CD4-positive, alpha-beta T cell treated with Interferon alpha-2 for 1 hour (primary cell): ENCODE results near the gene TCEANC.
"Not testable (repeated sequence)": the region's sequence is repeated elsewhere in the genome, so short reads cannot be mapped to it uniquely, and the experiment has no call there.

ENCODE experiments used
- DNase-seq, 2 donors: peaks; one replicate each; pipeline ENCODE4 v3.0.0-alpha.2; 2020 to 2022

TCEANC gene

DNA sequence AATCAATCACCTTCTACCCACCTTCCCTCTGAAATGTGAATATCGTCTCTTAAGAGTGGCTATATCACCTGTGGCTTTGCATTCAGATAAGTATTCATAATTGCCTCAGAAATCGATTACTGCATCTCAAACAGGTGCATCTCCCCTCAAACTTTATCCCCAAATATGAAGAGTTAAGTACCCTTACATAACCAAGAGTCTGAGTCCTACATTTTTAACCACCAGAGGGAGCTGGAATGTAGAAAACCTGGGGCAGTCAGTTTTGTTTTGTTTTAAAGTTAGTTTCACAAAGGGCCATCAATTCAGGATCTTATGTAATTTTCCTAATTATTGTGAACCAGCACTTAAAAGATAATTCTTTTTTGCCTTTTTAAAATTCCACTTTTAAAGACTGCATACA lies 5.7 kb downstream of the TCEANC start:
- peak; percentile 27 to 77 for DNase-seq

- no peak for DNase-seq
Measured at GRCh38 chrX:13659063-13659462, 6.1 kb downstream of the TCEANC start.

DNA sequence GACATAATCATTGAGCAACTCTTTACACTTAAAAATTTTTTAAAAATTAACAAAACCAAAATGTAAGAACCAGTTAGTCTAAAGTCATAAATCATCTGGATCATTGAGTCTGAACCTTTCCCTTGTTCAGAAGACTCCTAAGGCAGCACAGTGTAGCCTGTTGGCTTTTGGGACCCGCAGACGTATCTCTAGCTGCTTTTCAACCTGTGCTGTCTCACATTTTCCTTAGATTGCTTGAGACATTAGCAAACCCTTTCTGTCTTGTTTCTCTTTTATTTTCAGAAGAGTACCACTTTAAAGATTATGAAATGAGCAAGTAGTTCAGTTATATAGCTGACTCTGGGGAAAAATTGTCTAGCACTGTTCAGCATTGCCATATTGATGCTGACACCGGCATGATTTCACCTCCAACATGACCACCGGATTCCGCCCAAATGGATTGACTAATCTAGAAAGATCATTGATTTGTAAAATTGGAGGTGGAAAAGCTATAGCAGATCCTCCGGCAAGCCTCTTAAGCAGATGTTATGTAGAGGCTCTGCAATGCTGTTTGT lies 8.9 kb downstream of the TCEANC start:
- DNase-seq: no peak

- no peak for DNase-seq
Measured at GRCh38 chrX:13662355-13662791, 9.4 kb downstream of the TCEANC start.

GRCh38 chrX:13664020-13664419 lies 11.1 kb downstream of the TCEANC start:
- DNase-seq: no peak

- DNase-seq: no peak
Measured at GRCh38 chrX:13666836-13667235, 13.9 kb downstream of the TCEANC start.

- no peak for DNase-seq
Measured at GRCh38 chrX:13667919-13668318, 15.0 kb downstream of the TCEANC start.

DNA sequence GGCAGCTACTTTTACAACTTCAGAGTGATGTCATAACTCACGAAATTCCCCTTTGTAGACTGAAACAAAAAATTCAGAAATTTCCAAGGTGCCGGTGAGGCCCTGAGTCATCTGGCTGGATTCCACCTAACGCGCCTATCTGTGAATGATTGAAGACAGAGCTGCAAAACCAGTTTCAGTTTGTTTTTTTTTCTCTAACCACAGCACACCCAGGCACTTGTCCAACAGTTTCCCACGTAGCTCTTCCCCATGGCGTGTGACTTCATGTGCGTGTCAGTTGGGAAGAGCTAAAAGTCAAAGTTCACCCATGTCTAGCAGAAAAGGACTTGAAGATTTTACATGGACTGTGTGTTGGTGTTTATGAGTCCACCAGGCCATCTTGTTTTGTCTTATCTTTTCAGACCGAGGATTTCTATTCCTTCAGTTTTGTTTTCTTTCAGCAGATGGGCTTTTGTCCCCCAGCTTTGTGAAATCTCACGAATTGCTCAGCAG lies 16.4 kb downstream of the TCEANC start:
- DNase-seq: peak; percentile 38 to 73

DNA sequence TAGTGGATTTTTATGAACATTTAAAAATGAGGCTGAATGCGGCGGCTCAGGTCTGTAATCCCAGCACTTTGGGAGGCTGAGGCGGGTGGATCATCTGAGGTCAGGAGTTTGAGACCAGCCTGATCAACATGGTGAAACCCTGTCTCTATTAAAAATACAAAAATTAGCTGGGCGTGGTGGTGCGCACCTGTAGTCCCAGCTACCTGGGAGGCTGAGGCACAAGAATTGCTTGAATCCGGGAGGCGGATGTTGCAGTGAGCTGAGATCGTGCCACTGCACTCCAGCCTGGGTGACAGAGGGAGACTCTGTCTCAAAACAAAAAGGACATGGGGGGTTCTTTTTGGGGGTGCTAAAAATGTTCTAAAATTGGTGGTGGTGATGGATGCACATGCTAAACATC lies 16.8 kb downstream of the TCEANC start:
- DNase-seq: not testable (repeated sequence)

DNA sequence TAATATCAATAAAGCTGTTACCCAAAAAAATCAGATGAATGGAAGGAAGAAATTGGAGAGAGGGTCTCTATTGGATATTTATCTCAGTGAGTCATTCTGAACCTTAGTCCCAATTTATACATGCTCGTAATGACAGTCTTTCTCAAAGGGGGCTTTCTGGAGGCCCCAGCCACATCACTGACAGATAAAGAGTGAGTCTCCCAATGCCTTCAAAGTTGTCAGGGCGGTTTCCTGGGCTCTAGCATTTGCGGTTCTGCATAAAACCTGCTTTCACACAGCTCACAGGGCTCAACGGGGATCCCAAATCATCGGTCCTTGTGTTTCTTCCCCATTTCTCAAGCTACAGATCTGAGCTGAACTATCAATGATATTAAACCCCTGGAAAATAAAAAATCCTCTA lies 17.3 kb downstream of the TCEANC start:
- no peak for DNase-seq

GRCh38 chrX:13673016-13673415 lies 20.1 kb downstream of the TCEANC start:
- no peak for DNase-seq

DNA sequence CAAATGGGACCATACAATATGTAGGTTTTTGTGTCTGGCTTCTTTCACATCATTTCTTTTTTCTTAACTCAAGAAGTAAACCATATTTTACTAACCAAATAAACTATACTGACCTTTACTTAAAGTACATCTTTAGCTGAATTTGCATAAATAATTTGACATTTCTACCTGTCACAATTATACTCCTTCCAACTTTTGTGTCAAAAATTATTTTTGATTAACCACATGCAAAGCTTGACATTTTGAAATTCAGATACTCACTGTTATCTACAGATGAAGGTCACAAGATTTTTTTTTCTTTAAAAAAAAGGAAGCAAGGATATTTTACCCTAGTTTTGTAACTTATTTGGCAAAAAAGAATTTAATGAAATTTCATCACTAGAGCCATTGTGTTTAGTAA lies 23.9 kb downstream of the TCEANC start:
- no peak for DNase-seq

DNA sequence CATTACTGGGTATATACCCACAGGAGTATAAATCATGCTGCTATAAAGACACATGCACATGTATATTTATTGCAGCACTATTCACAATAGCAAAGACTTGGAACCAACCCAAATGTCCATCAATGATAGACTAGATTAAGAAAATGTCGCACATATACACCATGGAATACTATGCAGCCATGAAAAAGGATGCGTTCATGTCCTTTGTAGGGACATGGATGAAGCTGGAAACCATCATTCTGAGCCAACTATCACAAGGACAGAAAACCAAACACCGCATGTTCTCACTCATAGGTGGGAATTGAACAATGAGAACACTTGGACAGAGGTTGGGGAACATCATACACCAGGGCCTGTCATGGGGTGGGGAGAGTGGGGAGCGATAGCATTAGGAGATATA lies 26.8 kb downstream of the TCEANC start:
- not testable (repeated sequence) for DNase-seq

DNA sequence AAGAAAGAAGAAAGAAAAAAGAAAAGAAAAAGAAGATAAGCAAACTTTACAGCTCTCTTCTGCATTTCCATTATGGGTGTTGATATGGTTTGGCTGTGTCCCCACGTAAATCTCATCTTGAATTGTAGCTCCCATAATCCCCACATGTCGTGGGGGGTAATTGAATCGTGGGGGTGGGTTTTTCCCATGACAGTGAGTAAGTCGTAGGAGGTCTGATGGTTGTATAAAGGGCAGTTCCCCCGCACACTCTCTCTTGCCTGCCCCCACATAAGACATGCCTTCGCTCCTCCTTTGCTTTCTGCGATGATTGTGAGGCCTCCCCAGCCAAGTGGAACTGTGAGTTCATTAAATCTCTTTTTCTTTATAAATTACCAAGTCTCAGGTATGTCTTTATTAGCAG lies 28.7 kb downstream of the TCEANC start:
- no peak for DNase-seq

- no peak for DNase-seq
Measured at GRCh38 chrX:13684361-13684760, 31.4 kb downstream of the TCEANC start.

DNA sequence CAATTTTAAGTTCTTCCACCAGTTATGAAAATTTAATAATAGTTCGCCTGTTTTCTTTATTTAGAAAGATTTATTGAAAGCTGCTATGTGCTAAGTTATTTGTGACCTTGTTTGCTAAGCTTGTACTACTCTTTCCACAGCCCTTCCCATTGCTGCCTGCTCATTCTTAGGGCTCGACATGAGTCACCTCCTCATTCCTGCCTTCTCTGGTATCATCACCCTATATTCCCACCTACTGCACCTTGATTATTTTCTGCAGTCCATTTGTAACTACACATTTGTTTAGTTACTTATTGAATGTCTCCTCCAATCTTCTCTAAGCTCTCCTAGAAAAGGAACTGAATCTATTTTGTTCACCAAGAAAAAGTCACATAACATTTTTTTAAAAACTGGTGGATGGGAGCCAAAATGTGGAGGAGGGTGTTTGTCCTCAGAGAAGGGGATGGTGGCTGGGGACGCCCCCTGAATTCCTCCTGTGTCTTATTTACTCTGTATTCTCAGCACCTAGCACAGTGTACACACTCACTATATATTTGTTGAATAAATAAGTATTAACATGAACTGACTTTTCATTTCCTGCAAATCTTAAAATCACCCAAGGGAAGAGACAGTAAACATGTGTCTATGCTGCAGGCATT lies 32.3 kb downstream of the TCEANC start:
- DNase-seq: no peak

GRCh38 chrX:13687203-13687602 lies 34.3 kb downstream of the TCEANC start:
- DNase-seq: no peak

DNA sequence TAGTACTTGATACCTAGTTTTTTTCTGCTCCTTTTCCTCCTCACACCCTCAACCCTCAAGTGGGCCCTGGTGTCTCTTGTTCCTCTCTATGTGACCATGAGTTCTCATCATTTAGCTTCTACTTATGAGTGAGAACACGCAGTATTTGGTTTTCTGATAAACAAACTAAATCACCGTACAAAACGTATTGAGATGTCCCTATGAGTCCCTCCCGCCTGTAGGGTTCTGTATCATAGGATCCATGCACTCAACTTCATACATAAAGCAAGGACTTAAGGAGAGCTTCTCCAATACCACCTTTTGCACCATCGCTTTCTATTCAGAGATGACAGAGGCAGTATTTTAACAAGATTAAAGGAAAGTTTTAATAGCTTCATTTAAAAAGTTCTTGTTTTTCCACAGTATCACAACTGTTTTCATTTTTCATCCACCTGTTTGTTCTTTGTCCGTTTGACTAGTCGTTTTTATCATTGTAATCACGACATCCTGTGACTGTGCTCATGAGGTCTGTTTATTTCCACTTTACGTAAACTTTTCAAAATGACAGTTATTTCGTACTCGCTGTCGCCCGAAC lies 35.5 kb downstream of the TCEANC start:
- peak in 1 of 2 donors; percentile 24 for DNase-seq

DNA sequence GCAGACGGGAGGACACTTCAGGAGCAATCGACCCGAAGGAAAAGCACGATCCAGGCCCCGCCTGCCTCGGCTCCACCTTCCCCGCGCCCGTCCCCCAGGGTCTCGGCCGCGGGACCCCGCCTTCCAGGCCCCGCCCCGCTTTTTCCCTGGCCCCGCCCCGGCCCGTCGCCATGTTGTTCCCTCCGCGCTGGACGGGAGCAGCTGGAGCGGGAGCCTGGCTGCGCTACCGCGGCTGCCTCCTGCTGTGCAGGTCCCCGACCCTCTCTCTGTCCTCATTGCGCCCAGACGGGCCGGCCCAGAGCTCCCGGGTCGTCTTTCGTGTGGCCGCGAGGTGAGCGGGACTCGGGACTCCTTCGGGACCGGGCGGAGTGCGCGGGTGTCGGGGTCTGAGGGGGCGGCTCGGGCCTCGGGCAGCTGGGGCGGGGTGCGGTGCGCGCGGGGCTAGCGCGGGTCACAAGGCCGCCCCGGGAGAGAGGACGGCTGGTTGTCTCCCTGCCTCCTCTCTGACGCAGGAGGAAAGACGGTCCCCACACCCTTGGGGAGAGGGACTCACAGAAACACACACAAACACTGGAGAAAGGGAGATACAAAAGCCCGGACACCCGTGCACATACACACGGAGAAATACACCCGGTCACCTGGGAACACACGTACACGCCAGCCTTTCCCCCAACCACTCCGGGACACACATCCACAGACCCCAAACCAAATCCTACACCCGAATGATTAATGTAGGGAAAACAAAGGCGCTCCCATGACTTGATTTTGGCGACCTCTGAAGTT lies 36.2 kb downstream of the TCEANC start, which contains the start of gene RAB9A:
Gene RAB9A, plus strand, starts transcription at position 171 of the 783 bp plus-strand sequence. CDS start 19,619 bp downstream, outside the sequence.
- DNase-seq: peak; percentile 74 to 84

DNA sequence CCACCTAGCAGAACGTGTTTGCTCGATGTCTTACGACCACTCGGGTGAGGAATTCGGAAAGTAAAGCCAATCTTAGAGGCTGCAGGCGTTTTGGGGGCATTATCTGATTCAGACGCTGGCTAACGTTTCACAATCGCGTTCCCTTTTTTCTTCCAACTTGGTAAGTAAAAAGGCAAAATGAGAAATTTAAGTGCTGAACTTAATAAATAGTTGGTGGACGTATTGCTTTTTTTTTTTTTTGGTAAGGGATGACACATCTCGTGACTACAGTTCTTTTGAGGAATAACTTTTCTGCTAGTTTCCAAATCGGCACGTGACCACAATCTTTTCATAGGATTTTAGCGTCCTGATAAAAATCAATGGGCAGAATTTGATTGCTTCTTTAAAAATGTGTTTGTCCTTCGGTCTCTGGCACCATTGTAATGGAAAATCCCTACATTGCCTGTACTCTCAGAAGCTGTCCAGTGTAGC lies 36.8 kb downstream of the TCEANC start:
- DNase-seq: peak in 1 of 2 donors; percentile 13

- DNase-seq: peak in 1 of 2 donors; percentile 42
Measured at GRCh38 chrX:13690836-13691235, 37.9 kb downstream of the TCEANC start.

DNA sequence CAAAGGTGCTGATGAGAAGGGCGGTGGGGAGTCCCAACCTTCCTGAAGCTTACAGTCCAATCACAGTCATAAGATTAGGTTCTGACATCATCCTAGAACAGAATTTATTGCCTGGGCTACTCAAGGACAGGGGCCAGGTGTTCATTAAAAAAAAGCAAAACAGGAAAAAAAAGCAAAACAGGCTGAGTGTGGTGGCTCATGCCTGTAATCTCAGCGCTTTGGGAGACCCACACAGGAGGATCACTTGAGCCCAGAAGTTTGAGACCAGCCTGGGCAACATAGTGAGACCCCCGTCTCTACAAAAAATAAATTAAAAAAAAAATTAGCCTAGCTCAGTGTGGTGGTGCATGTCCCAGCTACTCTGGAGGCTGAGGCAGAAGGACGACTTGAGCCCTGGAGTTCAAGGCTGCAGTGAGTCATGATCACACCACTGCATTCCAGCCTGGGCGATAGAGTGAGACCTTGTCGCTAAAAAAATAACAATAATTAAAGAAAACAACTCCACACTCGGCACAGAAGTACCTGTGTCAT lies 39.0 kb downstream of the TCEANC start:
- DNase-seq: peak in 1 of 2 donors; percentile 25

- DNase-seq: no peak
Measured at GRCh38 chrX:13692771-13693231, 39.9 kb downstream of the TCEANC start.
